ENCODE data around the gene NDUFS7. TPM values are rescaled to one million over a fixed set of nuclear protein-coding genes. Genes with fewer than 3 reads are reported as not detected.

NDUFS7 gene
- total and polyA plus RNA-seq, 10 of the 15 experiments (the other 5 are each of a cell fraction or from before 2014, with no cell fraction given): 5.1 to 282 (median 92.9) TPM

- TF ChIP-seq NKRF (conservative IDR thresholded peaks at IDR 0.05) (peak; percentile 61), NRF1 (conservative IDR thresholded peaks at IDR 0.05; ENCODE audit: low read depth, low read length) (no peak), ZNF384 (IDR thresholded peaks at IDR 0.05; ENCODE audit: borderline replicate concordance, low read depth, low read length) (no peak), MYC (IDR thresholded peaks at IDR 0.05; ENCODE audit: insufficient read depth, insufficient read length, insufficient replicate concordance, low read length, severe bottlenecking) (no peak), BHLHE40 (IDR thresholded peaks at IDR 0.05; ENCODE audit: borderline replicate concordance in 1 of 2, low read depth in 2 of 2, low read length in 1 of 2) (no peak), MTA2 (IDR thresholded peaks at IDR 0.05; ENCODE audit: low read depth) (no peak), ZBTB40 (IDR thresholded peaks at IDR 0.05; ENCODE audit: borderline replicate concordance) (no peak), KAT2A (conservative IDR thresholded peaks at IDR 0.05; ENCODE audit: control insufficient read depth, low read depth, low read length) (no peak), IKZF1 (conservative IDR thresholded peaks at IDR 0.05) (peak; percentile 77), NR2C1 (IDR thresholded peaks at IDR 0.05) (0 out of 2 replicates have a peak, but pooled peaks have one; percentile 7), TAF1 (IDR thresholded peaks at IDR 0.05; ENCODE audit: borderline replicate concordance, low read depth, low read length) (no peak; the same call in 1 of the 2 replicates), CHD1 (IDR thresholded peaks at IDR 0.05; ENCODE audit: low read depth, low read length) (no peak; the same call in 1 of the 2 replicates), EED (IDR thresholded peaks at IDR 0.05; ENCODE audit: low read depth) (no peak), YY1 (IDR thresholded peaks at IDR 0.05; ENCODE audit: low read depth, low read length) (no peak; the same call in 1 of the 2 replicates), CEBPZ (IDR thresholded peaks at IDR 0.05; ENCODE audit: low read depth, low read length) (no peak), BACH1 (IDR thresholded peaks at IDR 0.05; ENCODE audit: borderline replicate concordance) (no peak), CBX3 (IDR thresholded peaks at IDR 0.05; ENCODE audit: borderline replicate concordance, low read depth) (no peak), KDM1A (IDR thresholded peaks at IDR 0.05; ENCODE audit: borderline replicate concordance) (no peak), RELA (IDR thresholded peaks at IDR 0.05; ENCODE audit: borderline replicate concordance, partially characterized antibody) (no peak), GABPA (IDR thresholded peaks at IDR 0.05; ENCODE audit: low read depth) (no peak)
Observed at GRCh38 chr19:1407528-1408299, 24.0 kb downstream of the NDUFS7 start, which contains the start of gene DAZAP1 (continued).

Measured in GM12878 (cell line).